NCI-H2107 (cell line): ENCODE results near the gene VSTM1.

ENCODE experiments used
- DNase-seq: peaks from one replicate; lab custom pipeline; 2025; lab: John Stamatoyannopoulos, UW

The VSTM1 gene

GRCh38 chr19:54011507-54012211 lies 52.0 kb downstream of the VSTM1 start:
- DNase-seq, result no peak

GRCh38 chr19:54010474-54010873 lies 53.2 kb downstream of the VSTM1 start:
- DNase-seq, result no peak

DNA sequence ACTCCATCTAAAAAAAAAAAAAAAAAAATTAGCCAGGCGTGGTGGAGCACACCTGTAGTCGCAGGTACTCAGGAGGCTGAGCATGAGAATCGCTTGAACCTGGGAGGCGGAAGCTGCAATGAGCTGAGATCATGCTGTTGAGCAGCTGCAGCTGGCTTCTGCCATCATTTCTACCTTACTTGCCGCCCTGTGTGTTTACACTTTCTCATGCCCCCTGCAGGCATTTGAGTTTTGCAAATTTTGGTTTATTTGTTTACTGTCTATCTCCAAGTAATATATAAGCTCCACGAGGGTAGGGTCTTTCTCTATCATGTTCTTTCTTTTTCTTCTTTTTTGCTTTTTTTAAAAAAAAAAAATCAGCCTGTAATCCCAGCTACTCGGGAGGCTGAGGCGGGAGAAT lies 54.3 kb downstream of the VSTM1 start:
- DNase-seq, result no peak

- no peak for DNase-seq
These were observed 61.0 kb downstream of the VSTM1 start for GRCh38 chr19:54002495-54003315.

- no peak for DNase-seq
These were observed 62.2 kb downstream of the VSTM1 start for GRCh38 chr19:54001496-54001895.

- no peak for DNase-seq
These were observed 64.0 kb downstream of the VSTM1 start for GRCh38 chr19:53999694-54000093.

GRCh38 chr19:53998223-53998622 lies 65.5 kb downstream of the VSTM1 start:
- DNase-seq, result no peak

DNA sequence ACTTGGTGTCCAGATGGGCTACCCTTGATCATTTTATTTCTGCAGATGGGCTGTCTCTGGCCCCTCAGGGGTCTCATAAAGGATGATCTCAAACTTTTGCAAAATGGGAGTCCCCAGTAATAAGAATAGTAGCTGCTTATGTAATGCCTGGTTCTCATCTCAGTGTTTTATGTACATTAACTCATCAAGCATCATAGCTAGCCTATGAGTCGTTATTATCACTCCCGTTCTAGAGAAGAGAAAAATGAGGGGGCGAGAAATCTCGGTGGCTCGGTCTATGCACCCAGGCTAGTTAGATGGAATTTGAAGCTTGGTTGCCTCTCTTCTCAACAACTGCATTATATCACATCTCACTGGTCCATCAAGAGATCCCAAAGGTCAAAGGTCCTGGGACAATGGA lies 68.9 kb downstream of the VSTM1 start:
- DNase-seq, result no peak

DNA sequence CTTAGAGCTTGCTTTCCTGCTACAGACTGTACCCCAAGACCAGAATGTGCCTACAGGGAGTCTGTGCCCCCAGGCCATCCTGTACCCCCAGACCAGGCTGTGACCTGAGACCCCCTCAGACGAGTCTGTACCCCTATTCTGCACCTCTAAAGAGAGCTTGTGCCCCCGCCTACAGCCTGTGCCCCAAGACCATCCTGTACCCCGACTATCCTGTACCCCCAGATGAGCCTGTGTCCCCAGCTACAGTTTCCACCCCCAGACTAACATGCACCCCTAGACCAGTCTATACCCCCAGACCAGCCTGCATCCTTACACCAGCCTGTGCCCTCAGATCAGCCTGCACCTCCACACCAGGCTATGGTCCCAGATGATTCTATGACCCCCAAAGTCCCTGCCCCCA lies 70.2 kb downstream of the VSTM1 start:
- no peak for DNase-seq

- no peak for DNase-seq
These were observed 70.9 kb downstream of the VSTM1 start for GRCh38 chr19:53992815-53993214.

DNA sequence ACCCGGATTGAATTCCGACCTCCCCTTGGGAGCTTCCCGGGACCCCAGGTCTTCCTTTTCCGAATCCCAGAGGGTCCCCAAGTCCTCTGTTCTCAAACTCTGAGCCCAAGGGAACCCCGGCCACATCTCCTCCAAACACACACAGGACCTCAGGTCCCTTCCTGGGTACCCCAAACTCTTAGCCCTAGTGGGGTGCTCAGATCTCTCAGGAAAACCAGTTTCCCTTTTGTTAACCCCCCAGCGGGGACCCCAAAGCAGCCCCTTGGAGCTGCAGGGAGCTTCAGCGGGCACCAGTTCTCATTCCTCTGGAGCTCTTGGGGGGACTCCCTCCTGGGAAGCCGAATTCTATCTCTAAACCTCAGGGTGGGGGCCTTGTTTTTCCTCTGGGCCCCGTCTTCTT lies 71.5 kb downstream of the VSTM1 start:
- no peak for DNase-seq

DNA sequence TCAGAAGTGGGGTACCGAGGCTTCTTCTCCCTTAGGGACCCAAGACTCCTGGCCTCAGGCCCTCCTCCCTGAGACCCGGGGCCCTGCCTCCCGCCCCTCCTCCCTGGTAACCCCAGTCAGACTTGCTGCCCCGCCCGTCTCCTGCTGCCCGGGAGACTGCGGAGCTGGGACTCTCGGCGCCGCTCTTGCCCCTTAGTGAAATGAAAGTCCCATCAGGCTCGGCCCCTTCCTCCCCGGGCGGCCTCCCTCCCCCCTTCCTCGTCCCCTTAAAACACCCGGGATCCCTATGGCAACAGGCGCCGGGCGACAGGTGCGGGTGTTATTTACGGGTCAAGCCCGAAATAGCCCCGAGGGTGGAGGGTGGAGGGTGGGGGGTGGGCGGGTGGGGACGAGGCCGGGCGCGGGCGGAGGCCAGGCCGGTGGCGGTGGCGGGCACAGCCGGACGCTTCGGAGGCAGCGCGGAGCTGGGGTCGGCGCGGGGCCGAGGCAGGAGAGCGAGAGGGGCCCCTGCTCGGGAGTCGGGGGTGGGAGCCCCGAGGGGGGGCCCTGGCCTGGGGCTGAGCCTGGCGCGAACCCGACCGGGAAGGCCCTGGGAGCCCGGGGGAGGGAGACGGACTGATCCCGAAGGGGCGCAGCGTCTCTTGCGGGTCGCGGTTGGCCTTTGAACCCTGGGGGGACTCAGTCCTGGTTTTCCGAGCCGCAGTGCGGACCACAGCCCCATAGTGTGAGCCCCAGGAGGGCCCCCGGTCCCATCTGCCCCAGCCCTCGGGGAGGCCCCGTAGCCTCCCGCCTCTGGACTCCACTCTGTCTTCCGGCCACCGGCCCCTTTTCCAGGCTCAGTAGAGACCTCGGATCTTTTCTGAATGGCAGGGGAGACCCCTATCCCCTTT lies 72.2 kb downstream of the VSTM1 start, which contains the start of gene CACNG6:
Gene CACNG6 (plus strand): TSS at position 414 of the 890 bp plus-strand sequence. CDS start 1,241 bp downstream, outside the sequence.
- DNase-seq, result no peak
